ENCODE data around the gene DTX1. TPM values are rescaled to one million over a fixed set of nuclear protein-coding genes. Genes with fewer than 3 reads are reported as not detected.

The DTX1 gene
- total RNA-seq, 1 donor from 2014 or later = 4.6 TPM

GRCh38 chr12:113118142-113118541, 61.6 kb downstream of the DTX1 start:
- H3K4me2 ChIP-seq (ENCODE audit: low read length) = no peak overlapping the region
- H3K4me3 ChIP-seq (ENCODE audit: insufficient read depth, low read depth, low read length) = no peak overlapping the region
- Mint-ChIP-seq H3K36me3 (ENCODE audit: low read depth, unreplicated experiment) (no peaks in the 10 kb centered on the region), H3K27ac (ENCODE audit: unreplicated experiment) (no peak overlapping the region), H3K4me3 (ENCODE audit: unreplicated experiment) (no peak overlapping the region), H3K4me1 (ENCODE audit: low read depth, unreplicated experiment) (no peaks in the 10 kb centered on the region), H3K9me3 (ENCODE audit: unreplicated experiment) (peaks cover 8% of the 10 kb centered on the region), H3K27me3 (ENCODE audit: low read depth, unreplicated experiment) (peaks cover 41% of the 10 kb centered on the region)
- FAIRE-seq = no peak
- no peak overlapping the region for H2AFZ ChIP-seq (ENCODE audit: low read depth, low read length)
- no peak for DNase-seq (ENCODE audit: low read depth)
- no peaks in the 10 kb centered on the region for H3K9me3 ChIP-seq (ENCODE audit: insufficient read depth, low read depth, low read length)
- no peaks in the 10 kb centered on the region for H4K20me1 ChIP-seq (ENCODE audit: insufficient read depth, low read length)
- H3K9ac ChIP-seq (ENCODE audit: low read length) = no peak overlapping the region
- H3K36me3 ChIP-seq (ENCODE audit: insufficient read depth, low read length) = no peaks in the 10 kb centered on the region
- H3K27ac ChIP-seq (ENCODE audit: low read depth, low read length) = no peak overlapping the region
- TF ChIP-seq, protein P1, sequence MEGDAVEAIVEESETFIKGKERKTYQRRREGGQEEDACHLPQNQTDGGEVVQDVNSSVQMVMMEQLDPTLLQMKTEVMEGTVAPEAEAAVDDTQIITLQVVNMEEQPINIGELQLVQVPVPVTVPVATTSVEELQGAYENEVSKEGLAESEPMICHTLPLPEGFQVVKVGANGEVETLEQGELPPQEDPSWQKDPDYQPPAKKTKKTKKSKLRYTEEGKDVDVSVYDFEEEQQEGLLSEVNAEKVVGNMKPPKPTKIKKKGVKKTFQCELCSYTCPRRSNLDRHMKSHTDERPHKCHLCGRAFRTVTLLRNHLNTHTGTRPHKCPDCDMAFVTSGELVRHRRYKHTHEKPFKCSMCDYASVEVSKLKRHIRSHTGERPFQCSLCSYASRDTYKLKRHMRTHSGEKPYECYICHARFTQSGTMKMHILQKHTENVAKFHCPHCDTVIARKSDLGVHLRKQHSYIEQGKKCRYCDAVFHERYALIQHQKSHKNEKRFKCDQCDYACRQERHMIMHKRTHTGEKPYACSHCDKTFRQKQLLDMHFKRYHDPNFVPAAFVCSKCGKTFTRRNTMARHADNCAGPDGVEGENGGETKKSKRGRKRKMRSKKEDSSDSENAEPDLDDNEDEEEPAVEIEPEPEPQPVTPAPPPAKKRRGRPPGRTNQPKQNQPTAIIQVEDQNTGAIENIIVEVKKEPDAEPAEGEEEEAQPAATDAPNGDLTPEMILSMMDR (IDR thresholded peaks at IDR 0.05; ENCODE audit: insufficient read depth, low read depth, low read length) = no peak
- TF ChIP-seq EZH2 (IDR thresholded peaks at IDR 0.05; ENCODE audit: insufficient read depth, low read length) = no peak
- no peaks in the 10 kb centered on the region for H3K4me1 ChIP-seq (ENCODE audit: insufficient read depth, low read length)
- H3K27me3 ChIP-seq (ENCODE audit: insufficient read depth, low read length) = no peaks in the 10 kb centered on the region
- no peaks in the 10 kb centered on the region for H3K79me2 ChIP-seq (ENCODE audit: insufficient read depth, low read length)

DNA sequence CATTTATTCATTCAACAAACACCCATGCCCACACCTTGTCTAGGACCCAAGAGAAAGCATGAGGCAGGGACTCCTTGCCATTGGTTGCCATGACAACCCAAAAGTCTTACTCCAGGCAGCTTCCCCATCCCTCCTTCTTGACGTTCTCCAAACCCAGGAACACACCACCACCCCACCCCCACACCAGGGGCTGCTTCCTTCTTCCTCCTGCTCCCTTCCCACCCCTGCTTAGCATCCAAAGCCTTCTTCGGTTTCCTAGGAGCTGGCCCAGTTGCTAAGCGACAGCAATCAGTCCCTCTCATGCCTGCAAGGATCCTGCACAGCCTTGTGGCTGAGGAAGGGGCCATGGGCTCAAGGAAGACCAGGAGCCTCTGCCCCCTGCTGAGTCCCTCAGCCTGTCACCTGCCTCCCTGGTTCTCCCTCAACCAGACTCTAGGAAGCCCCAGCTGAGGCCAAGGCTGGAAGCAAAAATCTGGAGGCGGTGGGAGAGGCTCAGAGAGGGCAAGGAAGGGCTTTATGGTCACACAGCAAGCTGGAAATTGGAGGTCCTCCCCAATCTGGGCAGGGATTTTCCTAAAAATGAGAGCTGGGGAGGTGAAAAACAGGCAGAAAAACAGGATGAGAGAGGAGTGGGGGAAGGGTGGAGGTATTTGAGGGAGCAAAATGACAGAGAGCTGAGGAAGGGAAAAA, 63.6 kb downstream of the DTX1 start:
- Histone ChIP-seq H3K4me2 (ENCODE audit: low read length) (no peak overlapping the region), H3K36me3 (ENCODE audit: insufficient read depth, low read length) (no peaks in the 10 kb centered on the region), H3K4me1 (ENCODE audit: insufficient read depth, low read length) (no peaks in the 10 kb centered on the region), H3K27ac (ENCODE audit: low read depth, low read length) (no peak overlapping the region), H4K20me1 (ENCODE audit: insufficient read depth, low read length) (no peaks in the 10 kb centered on the region), H3K9ac (ENCODE audit: low read length) (no peak overlapping the region), H3K4me3 (ENCODE audit: insufficient read depth, low read depth, low read length) (no peak overlapping the region), H3K79me2 (ENCODE audit: insufficient read depth, low read length) (no peaks in the 10 kb centered on the region), H2AFZ (ENCODE audit: low read depth, low read length) (no peak overlapping the region), H3K27me3 (ENCODE audit: insufficient read depth, low read length) (no peaks in the 10 kb centered on the region), H3K9me3 (ENCODE audit: insufficient read depth, low read depth, low read length) (no peaks in the 10 kb centered on the region)
- H3K27me3 Mint-ChIP-seq (ENCODE audit: low read depth, unreplicated experiment) = peaks cover 34% of the 10 kb centered on the region
- FAIRE-seq (no peak), DNase-seq (ENCODE audit: low read depth) (no peak)
- TF ChIP-seq, protein P1 (IDR thresholded peaks at IDR 0.05; ENCODE audit: insufficient read depth, low read depth, low read length) = no peak
- TF ChIP-seq EZH2 (IDR thresholded peaks at IDR 0.05; ENCODE audit: insufficient read depth, low read length) = no peak
- no peak overlapping the region for H3K4me3 Mint-ChIP-seq (ENCODE audit: unreplicated experiment)
- no peaks in the 10 kb centered on the region for H3K4me1 Mint-ChIP-seq (ENCODE audit: low read depth, unreplicated experiment)
- H3K27ac Mint-ChIP-seq (ENCODE audit: unreplicated experiment) = no peak overlapping the region
- peaks cover 11% of the 10 kb centered on the region for H3K9me3 Mint-ChIP-seq (ENCODE audit: unreplicated experiment)
- H3K36me3 Mint-ChIP-seq (ENCODE audit: low read depth, unreplicated experiment) = no peaks in the 10 kb centered on the region

DNA sequence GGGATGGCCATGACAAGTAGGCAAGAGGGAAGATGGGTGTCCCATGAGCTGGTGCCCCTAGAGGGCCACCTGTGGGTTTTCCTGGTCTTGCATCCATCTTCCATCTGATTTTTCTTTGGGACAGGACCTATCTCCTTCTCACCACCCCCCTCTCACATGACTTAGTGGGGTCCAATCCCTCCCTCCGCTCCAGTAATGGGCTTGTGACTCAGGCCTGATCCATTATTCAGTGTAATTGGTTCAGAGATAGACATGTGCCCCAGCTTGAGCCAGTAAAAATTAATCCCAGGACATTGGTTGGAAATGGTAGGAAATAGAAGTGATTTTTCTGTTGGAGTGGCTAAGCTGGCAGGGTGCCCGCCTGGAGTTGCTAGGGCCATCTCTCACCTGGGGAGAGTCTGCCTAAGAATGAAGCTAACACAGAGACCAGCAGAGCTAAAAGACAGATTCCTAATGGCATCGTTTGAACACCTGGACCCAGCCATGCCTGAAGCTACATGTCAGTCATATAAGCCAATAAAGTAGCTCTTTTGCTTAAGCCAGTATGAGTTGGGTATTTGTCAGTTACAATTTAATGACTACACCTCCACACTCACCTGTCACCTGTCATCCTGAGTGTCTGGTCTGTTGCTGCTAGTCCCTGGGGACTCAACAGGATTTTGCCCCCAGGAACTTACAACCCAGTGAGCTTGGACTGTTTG, 64.3 kb downstream of the DTX1 start:
- Mint-ChIP-seq H3K36me3 (ENCODE audit: low read depth, unreplicated experiment) (no peaks in the 10 kb centered on the region), H3K9me3 (ENCODE audit: unreplicated experiment) (peaks cover 11% of the 10 kb centered on the region), H3K27ac (ENCODE audit: unreplicated experiment) (no peak overlapping the region), H3K27me3 (ENCODE audit: low read depth, unreplicated experiment) (peaks cover 34% of the 10 kb centered on the region), H3K4me3 (ENCODE audit: unreplicated experiment) (no peak overlapping the region), H3K4me1 (ENCODE audit: low read depth, unreplicated experiment) (no peaks in the 10 kb centered on the region)
- no peak overlapping the region for H2AFZ ChIP-seq (ENCODE audit: low read depth, low read length)
- no peaks in the 10 kb centered on the region for H3K9me3 ChIP-seq (ENCODE audit: insufficient read depth, low read depth, low read length)
- H4K20me1 ChIP-seq (ENCODE audit: insufficient read depth, low read length) = no peaks in the 10 kb centered on the region
- H3K79me2 ChIP-seq (ENCODE audit: insufficient read depth, low read length) = no peaks in the 10 kb centered on the region
- no peaks in the 10 kb centered on the region for H3K27me3 ChIP-seq (ENCODE audit: insufficient read depth, low read length)
- no peaks in the 10 kb centered on the region for H3K36me3 ChIP-seq (ENCODE audit: insufficient read depth, low read length)
- no peak for FAIRE-seq
- H3K4me1 ChIP-seq (ENCODE audit: insufficient read depth, low read length) = no peaks in the 10 kb centered on the region
- H3K4me2 ChIP-seq (ENCODE audit: low read length) = no peak overlapping the region
- no peak overlapping the region for H3K4me3 ChIP-seq (ENCODE audit: insufficient read depth, low read depth, low read length)
- no peak overlapping the region for H3K9ac ChIP-seq (ENCODE audit: low read length)
- H3K27ac ChIP-seq (ENCODE audit: low read depth, low read length) = no peak overlapping the region
- no peak for TF ChIP-seq EZH2 (IDR thresholded peaks at IDR 0.05; ENCODE audit: insufficient read depth, low read length)
- TF ChIP-seq, protein P1 (IDR thresholded peaks at IDR 0.05; ENCODE audit: insufficient read depth, low read depth, low read length) = no peak
- DNase-seq (ENCODE audit: low read depth) = no peak
